SW 1271 (cell line): ENCODE results near the gene MGMT.

Source experiments
- DNase-seq, 2 experiments: peaks; one replicate each; lab custom pipeline; 2025; lab: John Stamatoyannopoulos, UW

Gene MGMT

GRCh38 chr10:129761981-129762956 lies 295.2 kb downstream of the MGMT start:
- DNase-seq = no peak

GRCh38 chr10:129764011-129764900 lies 297.2 kb downstream of the MGMT start:
- DNase-seq = no peak

- DNase-seq = no peak
Measured at GRCh38 chr10:129764901-129765663, 298.0 kb downstream of the MGMT start.

- DNase-seq = no peak
Measured at GRCh38 chr10:129765664-129766550, 298.9 kb downstream of the MGMT start.

GRCh38 chr10:129766611-129767550 lies 299.8 kb downstream of the MGMT start:
- DNase-seq = no peak

GRCh38 chr10:129767751-129768150 lies 300.7 kb downstream of the MGMT start:
- no peak for DNase-seq

- DNase-seq = no peak
Measured at GRCh38 chr10:129768437-129769355, 301.7 kb downstream of the MGMT start.

- no peak for DNase-seq
Measured at GRCh38 chr10:129769381-129770116, 302.5 kb downstream of the MGMT start.

- no peak for DNase-seq
Measured at GRCh38 chr10:129770286-129770685, 303.2 kb downstream of the MGMT start.

GRCh38 chr10:129771024-129771423 lies 304.0 kb downstream of the MGMT start:
- DNase-seq = no peak

- DNase-seq = no peak
Measured at GRCh38 chr10:129771576-129771975, 304.5 kb downstream of the MGMT start.

- no peak for DNase-seq
Measured at GRCh38 chr10:129771991-129772431, 305.0 kb downstream of the MGMT start.

GRCh38 chr10:129772468-129773358 lies 305.7 kb downstream of the MGMT start:
- no peak for DNase-seq

GRCh38 chr10:129773359-129773990 lies 306.4 kb downstream of the MGMT start:
- no peak for DNase-seq

- DNase-seq = no peak
Measured at GRCh38 chr10:129774082-129774735, 307.2 kb downstream of the MGMT start.
